Epithelial cell of esophagus (primary cell): ENCODE measurements around the gene SKAP1.

Experiments used
- DNase-seq: peaks from one replicate; pipeline ENCODE4 v3.0.0; 2010; ENCODE audit warnings: low read depth
- H3K4me3 ChIP-seq: 2 replicates; pipeline ENCODE4 v1.5.1; 2011; ENCODE audit warnings: mild to moderate bottlenecking, low read length, control low read depth
- TF ChIP-seq, protein P1 (sequence below): IDR thresholded peaks from 2 replicates; pipeline ENCODE4 v1.5.1; 2011; ENCODE audit warnings: low read depth, mild to moderate bottlenecking, low read length, control low read depth, inconsistent platforms; ENCODE audit not compliant: insufficient read depth; ENCODE audit errors: missing control alignments

The SKAP1 gene

DNA sequence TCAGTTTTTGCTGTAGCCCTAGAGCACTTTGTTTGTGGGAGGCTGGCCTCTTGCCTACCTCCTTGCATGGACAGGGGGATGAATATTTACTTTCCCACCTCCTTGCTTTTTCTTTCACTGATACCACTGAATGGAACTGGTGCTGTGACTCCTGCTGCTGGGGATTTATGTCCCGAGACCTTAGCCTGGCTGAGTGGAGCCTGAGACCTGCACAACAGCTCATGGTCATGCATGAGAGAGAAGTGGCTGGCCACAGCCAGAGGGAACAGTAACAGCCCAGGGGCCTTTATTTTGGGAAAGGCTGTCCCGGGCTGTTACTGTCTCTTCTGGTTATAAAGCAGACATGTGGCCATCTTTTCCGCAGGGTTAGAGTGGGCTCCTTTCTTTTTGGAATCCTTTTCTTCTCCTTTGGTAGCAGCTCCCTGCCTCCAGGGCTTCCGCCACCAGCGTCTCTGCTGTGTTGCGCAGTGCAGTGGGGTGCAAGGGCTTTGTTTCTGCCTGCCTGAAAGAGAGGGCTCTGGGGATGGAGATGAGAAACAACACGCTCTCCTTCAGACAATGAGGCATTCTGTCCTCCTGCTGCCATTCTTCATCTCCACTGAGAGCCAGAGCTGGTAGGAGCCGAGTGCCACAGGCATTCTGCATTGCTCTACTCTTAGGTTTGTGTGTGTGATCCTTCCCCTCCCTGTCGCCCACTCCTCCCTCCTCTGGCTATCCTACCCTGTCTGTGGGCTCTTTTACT is 307.9 kb downstream of the SKAP1 start:
- TF ChIP-seq, protein P1, sequence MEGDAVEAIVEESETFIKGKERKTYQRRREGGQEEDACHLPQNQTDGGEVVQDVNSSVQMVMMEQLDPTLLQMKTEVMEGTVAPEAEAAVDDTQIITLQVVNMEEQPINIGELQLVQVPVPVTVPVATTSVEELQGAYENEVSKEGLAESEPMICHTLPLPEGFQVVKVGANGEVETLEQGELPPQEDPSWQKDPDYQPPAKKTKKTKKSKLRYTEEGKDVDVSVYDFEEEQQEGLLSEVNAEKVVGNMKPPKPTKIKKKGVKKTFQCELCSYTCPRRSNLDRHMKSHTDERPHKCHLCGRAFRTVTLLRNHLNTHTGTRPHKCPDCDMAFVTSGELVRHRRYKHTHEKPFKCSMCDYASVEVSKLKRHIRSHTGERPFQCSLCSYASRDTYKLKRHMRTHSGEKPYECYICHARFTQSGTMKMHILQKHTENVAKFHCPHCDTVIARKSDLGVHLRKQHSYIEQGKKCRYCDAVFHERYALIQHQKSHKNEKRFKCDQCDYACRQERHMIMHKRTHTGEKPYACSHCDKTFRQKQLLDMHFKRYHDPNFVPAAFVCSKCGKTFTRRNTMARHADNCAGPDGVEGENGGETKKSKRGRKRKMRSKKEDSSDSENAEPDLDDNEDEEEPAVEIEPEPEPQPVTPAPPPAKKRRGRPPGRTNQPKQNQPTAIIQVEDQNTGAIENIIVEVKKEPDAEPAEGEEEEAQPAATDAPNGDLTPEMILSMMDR = no peak
- H3K4me3 ChIP-seq = no peak overlapping the region
- no peak for DNase-seq

DNA sequence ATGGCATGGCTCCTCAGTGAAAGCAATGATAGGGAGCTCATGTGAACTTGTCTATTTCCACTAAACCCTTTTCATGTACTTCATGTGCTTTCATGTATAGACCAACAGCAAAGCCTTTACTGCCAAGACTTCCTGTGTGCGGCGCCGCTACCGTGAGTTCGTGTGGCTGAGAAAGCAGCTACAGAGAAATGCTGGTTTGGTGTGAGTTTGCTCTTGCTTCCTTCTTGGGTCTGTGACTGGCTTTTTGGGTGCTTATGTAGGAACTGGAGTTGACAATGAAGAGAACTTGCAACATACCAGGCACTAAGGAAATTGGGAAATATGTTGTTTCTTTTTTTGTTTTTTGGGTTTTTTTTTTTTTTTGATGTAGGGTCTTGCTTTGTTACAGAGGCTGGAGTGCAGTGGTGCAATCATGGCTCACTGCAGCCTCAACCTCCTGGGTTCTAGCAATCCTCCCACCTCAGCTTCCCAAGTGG is 316.8 kb downstream of the SKAP1 start:
- H3K4me3 ChIP-seq = no peak overlapping the region
- no peak for DNase-seq
- TF ChIP-seq, protein P1 = no peak

DNA sequence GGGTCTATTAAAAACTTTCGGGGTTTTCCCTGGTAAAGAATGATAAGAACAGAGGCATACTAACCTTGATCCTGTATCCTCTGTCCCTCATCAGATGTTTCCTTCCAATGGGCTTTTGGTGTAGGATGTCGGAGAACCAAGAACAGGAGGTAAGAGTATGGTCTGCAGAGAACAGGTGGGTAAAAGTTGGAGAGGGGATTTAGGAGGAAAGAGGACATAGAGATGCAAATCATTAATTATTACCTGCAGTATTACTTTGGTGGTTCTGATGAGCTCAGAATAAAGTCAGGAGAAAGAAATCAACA is 318.1 kb downstream of the SKAP1 start:
- no peak overlapping the region for H3K4me3 ChIP-seq
- no peak for DNase-seq
- TF ChIP-seq, protein P1 = no peak

DNA sequence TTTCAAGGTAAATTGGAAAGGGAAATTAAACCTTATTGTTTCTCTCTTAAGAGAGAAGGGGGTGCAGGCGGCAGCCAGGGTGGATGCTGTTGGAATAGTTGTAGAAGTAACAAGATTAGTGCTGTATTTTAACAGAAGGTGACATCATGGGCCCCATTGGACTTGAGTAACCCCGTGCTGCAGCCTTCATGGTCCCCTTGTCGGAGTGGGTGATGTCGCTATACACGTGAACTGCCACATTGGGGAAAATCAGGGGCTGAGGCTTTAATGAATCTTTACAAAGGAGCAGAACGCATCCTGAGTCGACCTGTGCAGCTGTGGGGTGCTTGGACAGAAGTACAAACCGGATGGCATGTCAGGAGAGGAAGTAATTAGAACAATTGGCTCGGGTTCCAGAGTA is 319.3 kb downstream of the SKAP1 start:
- TF ChIP-seq, protein P1 = no peak
- no peak for DNase-seq
- H3K4me3 ChIP-seq = no peak overlapping the region

DNA sequence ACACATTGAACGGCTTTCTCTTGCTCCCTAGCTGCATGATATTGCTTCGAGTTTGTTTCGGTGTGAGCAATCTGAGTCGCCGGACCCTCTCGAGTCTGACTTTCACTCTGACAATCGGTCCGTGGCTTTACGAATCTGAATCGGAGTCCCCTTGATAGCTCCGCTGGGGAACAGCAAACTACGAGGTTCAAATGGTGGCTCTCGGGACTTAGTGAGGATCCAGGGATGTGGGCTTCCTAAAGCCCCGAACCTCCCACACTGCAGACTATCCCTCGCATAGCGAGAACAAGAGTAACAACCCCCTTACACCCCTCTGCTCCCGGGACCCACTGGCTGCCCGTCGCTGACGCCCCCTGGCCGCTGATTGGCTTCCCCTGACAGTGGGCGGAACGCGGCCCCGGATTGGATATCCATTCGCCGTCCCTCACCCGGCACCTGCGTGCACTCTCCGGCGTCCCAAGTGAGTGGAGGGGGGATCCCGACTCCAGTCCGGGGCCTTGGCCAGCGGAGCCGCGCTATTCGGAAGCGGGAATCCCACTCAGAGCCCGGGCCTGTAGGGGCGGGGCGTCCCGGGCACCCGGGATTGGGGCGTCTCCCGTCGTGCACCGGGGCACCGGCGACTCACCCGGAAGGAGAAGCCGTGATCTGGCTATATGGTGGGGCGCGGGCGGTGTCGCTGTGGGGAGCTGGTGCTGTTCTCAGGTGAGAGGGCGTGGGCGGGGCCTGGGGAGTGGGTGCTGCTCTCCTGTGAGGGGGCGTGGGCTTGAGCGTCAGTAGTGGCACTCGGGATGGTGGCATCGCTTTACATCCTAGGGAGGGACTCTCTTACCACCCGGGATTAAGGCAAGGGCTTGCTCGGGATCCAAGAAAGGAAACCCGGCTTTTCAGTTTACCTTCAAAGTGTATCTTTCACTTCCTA is 322.6 kb downstream of the SKAP1 start, which contains the start of gene SNX11:
Gene SNX11, plus strand, starts transcription at position 630 of the 919 bp plus-strand sequence. CDS start 4,278 bp downstream, outside the sequence.
- peak; percentile 90 for DNase-seq
- TF ChIP-seq, protein P1 = peak; percentile 4
- H3K4me3 ChIP-seq = peak within 1 kb of the TSS; percentile 91

DNA sequence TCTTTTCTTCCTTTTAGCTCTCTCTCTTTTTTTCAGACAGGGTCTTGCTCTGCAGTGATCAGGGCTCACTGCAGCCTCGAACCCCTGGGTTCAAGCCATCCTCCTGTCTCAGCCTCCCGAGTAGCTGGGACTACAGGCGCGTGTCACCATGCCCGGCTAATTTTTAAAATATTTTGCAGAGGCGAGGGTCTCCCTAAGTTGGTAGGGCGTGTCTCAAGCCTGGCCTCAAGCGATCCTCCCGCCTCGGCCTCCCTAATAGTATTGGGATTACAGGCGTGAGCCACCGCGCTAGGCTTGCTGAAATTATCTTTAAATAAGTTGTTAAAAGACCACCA is 323.2 kb downstream of the SKAP1 start:
- TF ChIP-seq, protein P1 = no peak
- DNase-seq = no peak
- H3K4me3 ChIP-seq = peak overlapping the region; percentile 91
